Liver (tissue), 9 donors: Measurements from ENCODE around the gene GLYATL3. TPM values are rescaled to one million over a fixed set of nuclear protein-coding genes. Genes with fewer than 3 reads are reported as not detected.

Experiments
- DNase-seq: peaks from one replicate; pipeline ENCODE4 v3.0.0-alpha.2; 2017; ENCODE audit warnings: low spot score
- H3K27ac ChIP-seq, 2 donors: one replicate each; pipeline ENCODE4 v1.7.0; 2013; ENCODE audit warnings: inconsistent platforms in 2 of 2, low read length in 2 of 2, control low read depth in 1 of 2, low read depth in 1 of 2, mild to moderate bottlenecking in 1 of 2
- H3K27me3 ChIP-seq, 4 donors: one replicate each; pipeline versions ENCODE4 v1.6.1 to v1.7.0; 2013; ENCODE audit warnings: low read length in 3 of 4, inconsistent platforms in 1 of 4, mild to moderate bottlenecking in 1 of 4, moderate library complexity in 1 of 4; ENCODE audit not compliant: control insufficient read depth in 4 of 4, insufficient read depth in 4 of 4
- H3K36me3 ChIP-seq, 4 donors: one replicate each; pipeline versions ENCODE4 v1.6.1 to v1.7.0; 2013; ENCODE audit warnings: low read length in 3 of 4, mild to moderate bottlenecking in 3 of 4, low read depth in 1 of 4, moderate library complexity in 1 of 4; ENCODE audit not compliant: control insufficient read depth in 4 of 4, insufficient read depth in 3 of 4
- H3K4me1 ChIP-seq, 4 donors: one replicate each; pipeline versions ENCODE4 v1.6.1 to v1.7.0; 2013; ENCODE audit warnings: low read length in 3 of 4, mild to moderate bottlenecking in 3 of 4, moderate library complexity in 1 of 4; ENCODE audit not compliant: control insufficient read depth in 4 of 4, insufficient read depth in 4 of 4
- H3K4me3 ChIP-seq, 3 donors: one replicate each; pipeline versions ENCODE4 v1.6.1 to v1.7.0; 2013; ENCODE audit warnings: low read length in 3 of 3, control low read depth in 1 of 3, low read depth in 1 of 3, mild to moderate bottlenecking in 1 of 3
- H3K9ac ChIP-seq, 2 donors: one replicate each; pipeline ENCODE4 v1.7.0; 2013; ENCODE audit warnings: low read length in 2 of 2, mild to moderate bottlenecking in 2 of 2, moderate library complexity in 2 of 2, control low read depth in 1 of 2, low read depth in 1 of 2
- H3K9me3 ChIP-seq, 4 donors: one replicate each; pipeline versions ENCODE4 v1.6.1 to v1.7.0; 2013; ENCODE audit warnings: low read length in 3 of 4; ENCODE audit not compliant: control insufficient read depth in 4 of 4
- ATF3 ChIP-seq: IDR thresholded peaks from 2 replicates; pipeline ENCODE4 v1.6.1; 2016; ENCODE audit warnings: antibody characterized with exemption
- CTCF ChIP-seq: fragments of 150-350 bp; IDR thresholded peaks from 2 replicates; pipeline ENCODE4 v1.5.1; 2017; ENCODE audit warnings: improper control_type of control experiment, low read depth, low read length; ENCODE audit not compliant: missing input control
- EGR1 ChIP-seq, 2 donors: IDR thresholded peaks; 2 replicates each; pipeline ENCODE4 v1.6.1; 2016 to 2018; ENCODE audit warnings: antibody characterized with exemption in 2 of 2, low read depth in 2 of 2
- FOXA1 ChIP-seq: IDR thresholded peaks from 2 replicates; pipeline ENCODE4 v1.6.1; 2016; ENCODE audit warnings: antibody characterized with exemption
- FOXA2 ChIP-seq: IDR thresholded peaks from 2 replicates; pipeline ENCODE4 v1.6.1; 2016; ENCODE audit warnings: antibody characterized with exemption
- GABPA ChIP-seq, 2 donors: IDR thresholded peaks in 1 of 2; conservative IDR thresholded peaks in 1 of 2; 2 replicates each; pipeline ENCODE4 v1.6.1; 2016; ENCODE audit warnings: antibody characterized with exemption in 2 of 2, mild to moderate bottlenecking in 1 of 2, moderate library complexity in 1 of 2
- HNF4A ChIP-seq, 2 donors: conservative IDR thresholded peaks; 2 replicates each; pipeline ENCODE4 v1.6.1; 2016; ENCODE audit warnings: antibody characterized with exemption in 2 of 2, mild to moderate bottlenecking in 2 of 2
- HNF4G ChIP-seq: IDR thresholded peaks from 2 replicates; pipeline ENCODE4 v1.6.1; 2016; ENCODE audit warnings: antibody characterized with exemption
- MAX ChIP-seq: IDR thresholded peaks from 2 replicates; pipeline ENCODE4 v1.6.1; 2016; ENCODE audit warnings: antibody characterized with exemption
- NR2F2 ChIP-seq: IDR thresholded peaks from 2 replicates; pipeline ENCODE4 v1.6.1; 2016; ENCODE audit warnings: antibody characterized with exemption
- RAD21 ChIP-seq, 2 donors: IDR thresholded peaks; 2 replicates each; pipeline ENCODE4 v1.6.1; 2016; ENCODE audit warnings: antibody characterized with exemption in 2 of 2, mild to moderate bottlenecking in 2 of 2
- REST ChIP-seq: IDR thresholded peaks from 2 replicates; pipeline ENCODE4 v1.6.1; 2016; ENCODE audit warnings: antibody characterized with exemption, mild to moderate bottlenecking
- RXRA ChIP-seq, 2 donors: IDR thresholded peaks; 2 replicates each; pipeline ENCODE4 v1.6.1; 2017 to 2018; ENCODE audit warnings: antibody characterized with exemption in 2 of 2, mild to moderate bottlenecking in 1 of 2
- TAF1 ChIP-seq: conservative IDR thresholded peaks from 2 replicates; pipeline ENCODE4 v1.6.1; 2016; ENCODE audit warnings: antibody characterized with exemption, mild to moderate bottlenecking
- YY1 ChIP-seq: IDR thresholded peaks from 2 replicates; pipeline ENCODE4 v1.6.1; 2016; ENCODE audit warnings: antibody characterized with exemption, mild to moderate bottlenecking
- ZBTB33 ChIP-seq: IDR thresholded peaks from 2 replicates; pipeline ENCODE4 v1.6.1; 2016; ENCODE audit warnings: antibody characterized with exemption
- WGBS: extraction: QIAGEN DNeasy Blood & Tissue Kit; methylation state at CpG from one replicate; pipeline ENCODE4 v1.1.7; 2013; 5-methylcytosine and 5-hydroxymethylcytosine counted together
- polyA plus RNA-seq, 2 donors: library from polyadenylated mRNA; stranded (reverse) in 1 of 2; unstranded in 1 of 2; fragments of 200-250 nt in 1 of 2; fragments of >200 nt in 1 of 2; fragmentation: Nextera tagmentation in 1 of 2; extraction: Ambion mirVana in 1 of 2; gene quantifications; one replicate each; pipeline versions ENCODE4 v1.2.1 to v1.2.3, GENCODE V29; 2013 to 2015
- total RNA-seq, 2 donors: library from RNA; depleted of rRNA; stranded (reverse); fragments of >200 nt; gene quantifications; one replicate each; pipeline ENCODE4 v1.2.3, GENCODE V29; 2014
- donor health status: healthy.
- donor health status: healthy.
- donor health status: healthy.
- donor health status: healthy.
- donor health status: healthy.

Gene GLYATL3
- total and polyA plus RNA-seq, 4 donors = 0.09 TPM; not detected in 3

GRCh38 chr6:49509342-49509741, 9.6 kb downstream of the GLYATL3 start:
- H3K36me3 ChIP-seq = no peaks in the 10 kb centered on the region
- H3K27ac ChIP-seq = no peak overlapping the region
- H3K9ac ChIP-seq = no peak overlapping the region
- no peak for TF ChIP-seq HNF4A (conservative IDR thresholded peaks at IDR 0.05)
- TF ChIP-seq RAD21 (IDR thresholded peaks at IDR 0.05) = no peak
- TF ChIP-seq YY1 = no peak
- TF ChIP-seq TAF1 = no peak
- TF ChIP-seq HNF4G = no peak
- no peak for TF ChIP-seq RXRA (IDR thresholded peaks at IDR 0.05)
- TF ChIP-seq GABPA (IDR thresholded peaks at IDR 0.05 in 1 of 2, conservative IDR thresholded peaks at IDR 0.05 in 1 of 2) = no peak
- TF ChIP-seq ZBTB33 = no peak
- TF ChIP-seq MAX = no peak
- no peak for TF ChIP-seq CTCF
- no peak for TF ChIP-seq EGR1 (IDR thresholded peaks at IDR 0.05; ENCODE audit: low read depth in 2 of 2)
- no peak for TF ChIP-seq REST
- TF ChIP-seq FOXA2 = no peak
- no peak for TF ChIP-seq NR2F2
- TF ChIP-seq FOXA1 = no peak
- no peak for TF ChIP-seq ATF3
- no peak for DNase-seq
- 71% methylated on average over 3 of the region's 3 CpGs for WGBS
- no peak overlapping the region for H3K4me3 ChIP-seq
- H3K4me1 ChIP-seq = peaks cover 0 to 37% (median 29%) of the 10 kb centered on the region in 4 donors
- no peaks in the 10 kb centered on the region for H3K27me3 ChIP-seq
- H3K9me3 ChIP-seq = no peaks in the 10 kb centered on the region
